ENCODE measurements around the gene CDC25A.

The CDC25A gene

GRCh38 chr3:48140336-48140757 is 47.9 kb downstream of the CDC25A start:
- no peak overlapping the region for H3K9ac ChIP-seq (ENCODE audit: low read depth, low read length)
- no peaks in the 10 kb centered on the region for H3K27me3 ChIP-seq (ENCODE audit: control insufficient read depth, insufficient read depth, low read length)
- no peaks in the 10 kb centered on the region for H3K9me3 ChIP-seq (ENCODE audit: control insufficient read depth, insufficient read depth, low read length)
- peaks cover 2% of the 10 kb centered on the region for H3K4me1 ChIP-seq (ENCODE audit: control insufficient read depth, insufficient read depth, low read length)
- H3K36me3 ChIP-seq (ENCODE audit: control insufficient read depth, insufficient read depth, low read length) = no peaks in the 10 kb centered on the region
- H3K4me3 ChIP-seq (ENCODE audit: low read depth, low read length) = no peak overlapping the region

GRCh38 chr3:48137425-48137999 is 50.7 kb downstream of the CDC25A start:
- Histone ChIP-seq H3K4me3 (ENCODE audit: low read depth, low read length) (no peak overlapping the region), H3K9me3 (ENCODE audit: control insufficient read depth, insufficient read depth, low read length) (no peaks in the 10 kb centered on the region), H3K36me3 (ENCODE audit: control insufficient read depth, insufficient read depth, low read length) (no peaks in the 10 kb centered on the region), H3K9ac (ENCODE audit: low read depth, low read length) (no peak overlapping the region), H3K27me3 (ENCODE audit: control insufficient read depth, insufficient read depth, low read length) (no peaks in the 10 kb centered on the region), H3K4me1 (ENCODE audit: control insufficient read depth, insufficient read depth, low read length) (peaks cover 2% of the 10 kb centered on the region)

GRCh38 chr3:48135552-48136495 is 52.4 kb downstream of the CDC25A start:
- H3K4me3 ChIP-seq (ENCODE audit: low read depth, low read length) = no peak overlapping the region
- no peaks in the 10 kb centered on the region for H3K9me3 ChIP-seq (ENCODE audit: control insufficient read depth, insufficient read depth, low read length)
- H3K9ac ChIP-seq (ENCODE audit: low read depth, low read length) = no peak overlapping the region
- no peaks in the 10 kb centered on the region for H3K36me3 ChIP-seq (ENCODE audit: control insufficient read depth, insufficient read depth, low read length)
- peaks cover 2% of the 10 kb centered on the region for H3K4me1 ChIP-seq (ENCODE audit: control insufficient read depth, insufficient read depth, low read length)
- no peaks in the 10 kb centered on the region for H3K27me3 ChIP-seq (ENCODE audit: control insufficient read depth, insufficient read depth, low read length)

- Histone ChIP-seq H3K9me3 (ENCODE audit: control insufficient read depth, insufficient read depth, low read length) (no peaks in the 10 kb centered on the region), H3K9ac (ENCODE audit: low read depth, low read length) (no peak overlapping the region), H3K4me3 (ENCODE audit: low read depth, low read length) (no peak overlapping the region), H3K27me3 (ENCODE audit: control insufficient read depth, insufficient read depth, low read length) (no peaks in the 10 kb centered on the region), H3K36me3 (ENCODE audit: control insufficient read depth, insufficient read depth, low read length) (no peaks in the 10 kb centered on the region), H3K4me1 (ENCODE audit: control insufficient read depth, insufficient read depth, low read length) (no peaks in the 10 kb centered on the region)
Measured at GRCh38 chr3:48130321-48130904, 57.8 kb downstream of the CDC25A start.

- Histone ChIP-seq H3K9ac (ENCODE audit: low read depth, low read length) (no peak overlapping the region), H3K9me3 (ENCODE audit: control insufficient read depth, insufficient read depth, low read length) (no peaks in the 10 kb centered on the region), H3K4me1 (ENCODE audit: control insufficient read depth, insufficient read depth, low read length) (no peaks in the 10 kb centered on the region), H3K4me3 (ENCODE audit: low read depth, low read length) (no peak overlapping the region), H3K36me3 (ENCODE audit: control insufficient read depth, insufficient read depth, low read length) (no peaks in the 10 kb centered on the region), H3K27me3 (ENCODE audit: control insufficient read depth, insufficient read depth, low read length) (no peaks in the 10 kb centered on the region)
Measured at GRCh38 chr3:48129921-48130320, 58.3 kb downstream of the CDC25A start.

DNA sequence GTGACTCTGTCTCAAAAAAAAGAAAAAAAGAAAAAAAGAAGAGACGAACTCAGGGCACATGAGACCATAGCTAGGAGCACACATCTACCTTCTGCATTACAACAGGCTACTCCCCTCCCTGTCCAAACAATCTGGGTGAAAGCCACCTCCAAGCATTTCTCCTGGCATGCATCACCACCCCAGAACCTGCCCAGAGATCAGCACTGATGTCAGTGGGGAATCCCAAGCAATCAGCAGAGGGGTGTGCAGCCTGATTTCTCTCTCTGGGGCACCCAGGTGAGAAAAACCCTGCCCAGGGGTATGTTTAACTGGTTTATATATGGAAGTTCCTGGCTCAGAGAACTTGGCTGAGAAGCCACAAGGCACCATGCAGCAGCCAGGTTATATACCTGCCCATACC is 59.4 kb downstream of the CDC25A start:
- no peaks in the 10 kb centered on the region for H3K36me3 ChIP-seq (ENCODE audit: control insufficient read depth, insufficient read depth, low read length)
- H3K9me3 ChIP-seq (ENCODE audit: control insufficient read depth, insufficient read depth, low read length) = no peaks in the 10 kb centered on the region
- no peaks in the 10 kb centered on the region for H3K27me3 ChIP-seq (ENCODE audit: control insufficient read depth, insufficient read depth, low read length)
- no peaks in the 10 kb centered on the region for H3K4me1 ChIP-seq (ENCODE audit: control insufficient read depth, insufficient read depth, low read length)
- H3K9ac ChIP-seq (ENCODE audit: low read depth, low read length) = no peak overlapping the region
- H3K4me3 ChIP-seq (ENCODE audit: low read depth, low read length) = no peak overlapping the region

DNA sequence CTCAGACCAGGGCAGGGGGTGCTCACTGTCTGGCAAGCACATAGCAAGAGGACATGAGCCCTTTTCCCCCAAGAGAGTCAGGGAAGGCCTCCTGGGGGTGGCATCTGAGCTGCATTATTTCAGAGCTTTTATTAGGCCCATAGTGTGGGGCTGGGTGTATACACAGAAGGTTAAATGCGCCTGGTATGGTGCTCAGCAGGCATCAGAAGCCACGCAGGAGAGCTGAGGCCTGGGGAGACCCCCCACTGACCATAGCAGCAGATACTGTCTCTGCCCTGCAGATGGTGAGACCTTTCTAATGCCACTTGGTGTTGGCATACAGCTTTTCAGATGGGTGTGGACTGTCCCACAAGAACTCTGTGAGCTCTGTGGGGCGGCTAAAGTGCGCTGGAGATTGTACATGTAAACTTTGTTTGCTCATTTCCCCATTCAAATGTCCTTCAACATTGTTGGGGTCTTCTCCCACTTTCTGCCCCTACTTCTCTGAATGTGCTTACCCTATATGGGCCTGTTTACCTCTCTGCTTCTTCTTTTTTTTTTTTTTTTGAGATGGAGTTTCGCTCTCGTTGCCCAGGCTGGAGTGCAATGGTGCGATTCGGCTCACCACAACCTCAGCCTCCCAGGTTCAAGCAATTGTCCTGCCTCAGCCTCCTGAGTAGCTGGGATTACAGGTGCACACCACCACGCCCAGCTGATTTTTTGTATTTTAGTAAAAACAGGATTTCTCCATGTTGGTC is 62.2 kb downstream of the CDC25A start:
- Histone ChIP-seq H3K9me3 (ENCODE audit: control insufficient read depth, insufficient read depth, low read length) (no peaks in the 10 kb centered on the region), H3K9ac (ENCODE audit: low read depth, low read length) (no peak overlapping the region), H3K36me3 (ENCODE audit: control insufficient read depth, insufficient read depth, low read length) (no peaks in the 10 kb centered on the region), H3K4me1 (ENCODE audit: control insufficient read depth, insufficient read depth, low read length) (no peaks in the 10 kb centered on the region), H3K4me3 (ENCODE audit: low read depth, low read length) (no peak overlapping the region), H3K27me3 (ENCODE audit: control insufficient read depth, insufficient read depth, low read length) (no peaks in the 10 kb centered on the region)

DNA sequence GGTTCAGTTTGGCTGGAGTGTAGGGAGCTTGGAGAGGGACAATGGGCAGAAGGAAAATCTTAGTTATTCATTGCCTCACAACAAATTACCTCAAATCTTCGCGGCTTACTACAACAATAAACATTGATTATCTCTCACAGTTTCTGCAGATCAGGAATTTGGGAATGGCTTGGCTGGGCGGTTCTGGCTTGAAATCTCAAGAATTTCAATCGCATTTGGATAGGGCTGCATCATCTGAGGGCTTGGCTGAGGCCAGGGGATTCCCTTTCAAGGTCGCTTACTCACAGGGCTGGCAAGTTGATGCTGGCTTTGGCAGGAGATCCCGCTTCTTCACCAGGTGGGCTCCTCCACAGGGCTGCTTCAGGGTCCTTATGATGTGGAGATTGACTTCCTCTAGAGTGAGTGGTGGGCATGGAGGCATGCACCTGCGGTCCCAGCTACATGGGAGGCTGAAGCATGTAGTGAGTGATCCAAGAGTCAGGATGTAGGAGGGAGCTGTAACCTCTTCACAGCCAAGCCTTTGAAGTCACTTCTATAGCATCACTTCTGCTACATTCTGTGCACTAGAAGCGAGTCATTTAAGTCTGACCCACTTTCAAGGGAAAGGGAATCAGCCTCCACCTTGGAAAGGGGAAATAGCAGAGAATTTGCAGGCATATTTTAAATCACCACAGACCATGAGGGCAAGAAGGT is 63.1 kb downstream of the CDC25A start:
- no peaks in the 10 kb centered on the region for H3K36me3 ChIP-seq (ENCODE audit: control insufficient read depth, insufficient read depth, low read length)
- H3K4me1 ChIP-seq (ENCODE audit: control insufficient read depth, insufficient read depth, low read length) = no peaks in the 10 kb centered on the region
- no peak overlapping the region for H3K9ac ChIP-seq (ENCODE audit: low read depth, low read length)
- H3K27me3 ChIP-seq (ENCODE audit: control insufficient read depth, insufficient read depth, low read length) = no peaks in the 10 kb centered on the region
- H3K9me3 ChIP-seq (ENCODE audit: control insufficient read depth, insufficient read depth, low read length) = no peaks in the 10 kb centered on the region
- no peak overlapping the region for H3K4me3 ChIP-seq (ENCODE audit: low read depth, low read length)

GRCh38 chr3:48123346-48123745 is 64.9 kb downstream of the CDC25A start:
- Histone ChIP-seq H3K4me1 (ENCODE audit: control insufficient read depth, insufficient read depth, low read length) (no peaks in the 10 kb centered on the region), H3K36me3 (ENCODE audit: control insufficient read depth, insufficient read depth, low read length) (no peaks in the 10 kb centered on the region), H3K9ac (ENCODE audit: low read depth, low read length) (no peak overlapping the region), H3K27me3 (ENCODE audit: control insufficient read depth, insufficient read depth, low read length) (no peaks in the 10 kb centered on the region), H3K9me3 (ENCODE audit: control insufficient read depth, insufficient read depth, low read length) (no peaks in the 10 kb centered on the region), H3K4me3 (ENCODE audit: low read depth, low read length) (no peak overlapping the region)

GRCh38 chr3:48122504-48122903 is 65.7 kb downstream of the CDC25A start:
- H3K36me3 ChIP-seq (ENCODE audit: control insufficient read depth, insufficient read depth, low read length) = no peaks in the 10 kb centered on the region

DNA sequence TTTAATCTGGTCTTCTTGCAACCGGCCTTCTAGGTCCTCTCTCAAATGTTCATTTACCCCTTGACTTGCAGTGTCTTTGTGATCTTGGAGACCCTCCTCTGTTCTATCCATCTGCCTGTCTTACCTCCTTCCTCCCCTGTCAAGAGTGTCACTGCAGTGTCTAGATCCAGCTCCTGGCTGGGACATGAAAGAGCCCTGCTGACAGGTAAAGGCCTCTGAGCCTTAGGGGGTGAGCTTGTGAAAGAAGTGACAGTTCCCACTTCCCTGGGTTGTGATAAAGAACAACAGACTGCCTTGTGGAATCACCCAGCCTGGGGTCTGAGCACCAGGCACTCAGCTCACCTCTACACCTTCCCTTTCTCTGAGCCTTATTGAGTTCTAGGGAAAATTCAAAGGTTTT is 68.0 kb downstream of the CDC25A start:
- H3K9me3 ChIP-seq (ENCODE audit: control insufficient read depth, insufficient read depth, low read length) = no peaks in the 10 kb centered on the region
- peaks cover 2% of the 10 kb centered on the region for H3K4me1 ChIP-seq (ENCODE audit: control insufficient read depth, insufficient read depth, low read length)
- H3K27me3 ChIP-seq (ENCODE audit: control insufficient read depth, insufficient read depth, low read length) = no peaks in the 10 kb centered on the region

More at GRCh38 chr3:48122504-48122903, 65.7 kb downstream of the CDC25A start:
- no peaks in the 10 kb centered on the region for H3K9me3 ChIP-seq (ENCODE audit: control insufficient read depth, insufficient read depth, low read length)
- no peaks in the 10 kb centered on the region for H3K27me3 ChIP-seq (ENCODE audit: control insufficient read depth, insufficient read depth, low read length)
- H3K4me1 ChIP-seq (ENCODE audit: control insufficient read depth, insufficient read depth, low read length) = peaks cover 2% of the 10 kb centered on the region
- no peak overlapping the region for H3K9ac ChIP-seq (ENCODE audit: low read depth, low read length)
- H3K4me3 ChIP-seq (ENCODE audit: low read depth, low read length) = no peak overlapping the region

More for the DNA sequence above, 68.0 kb downstream of the CDC25A start:
- no peak overlapping the region for H3K9ac ChIP-seq (ENCODE audit: low read depth, low read length)
- no peaks in the 10 kb centered on the region for H3K36me3 ChIP-seq (ENCODE audit: control insufficient read depth, insufficient read depth, low read length)
- H3K4me3 ChIP-seq (ENCODE audit: low read depth, low read length) = no peak overlapping the region
